Mesothelial cell of epicardium (in vitro differentiated cells): ENCODE data around the gene CRACR2A. TPM values are rescaled to one million over a fixed set of nuclear protein-coding genes. Genes with fewer than 3 reads are reported as not detected.

ENCODE experiments used
- DNase-seq, 2 experiments: peaks; one replicate each; pipeline ENCODE4 v3.0.0; 2021; ENCODE audit warnings: low spot score in 2 of 2; ENCODE audit not compliant: unreplicated experiment in 2 of 2
- H3K27ac Mint-ChIP-seq: 2 replicates; pipeline ENCODE4 v1.8.0; 2021; ENCODE audit warnings: mixed read lengths
- H3K27me3 Mint-ChIP-seq: 2 replicates; pipeline ENCODE4 v1.8.0; 2021; ENCODE audit warnings: low read depth, mixed read lengths
- H3K36me3 Mint-ChIP-seq: 2 replicates; pipeline ENCODE4 v1.8.0; 2021; ENCODE audit warnings: mixed read lengths
- H3K4me1 Mint-ChIP-seq: 2 replicates; pipeline ENCODE4 v1.8.0; 2021; ENCODE audit warnings: mixed read lengths
- H3K4me3 Mint-ChIP-seq: 2 replicates; pipeline ENCODE4 v1.8.0; 2021; ENCODE audit warnings: mild to moderate bottlenecking, moderate library complexity, mixed read lengths
- H3K9me3 Mint-ChIP-seq: 2 replicates; pipeline ENCODE4 v1.8.0; 2021; ENCODE audit warnings: mixed read lengths
- total RNA-seq: library from RNA; stranded (reverse); gene quantifications from 3 replicates; pipeline ENCODE4 v1.2.1, GENCODE V29; 2021
- TF ChIP-seq, protein P1 (sequence below): fragments of 200-600 bp; sonication (generic); IDR thresholded peaks from one replicate; pipeline ENCODE4 v1.5.0; 2021; ENCODE audit warnings: antibody characterized with exemption; ENCODE audit not compliant: unreplicated experiment

The CRACR2A gene
- total RNA-seq, 1 donor from 2014 or later: 1.0 TPM

DNA sequence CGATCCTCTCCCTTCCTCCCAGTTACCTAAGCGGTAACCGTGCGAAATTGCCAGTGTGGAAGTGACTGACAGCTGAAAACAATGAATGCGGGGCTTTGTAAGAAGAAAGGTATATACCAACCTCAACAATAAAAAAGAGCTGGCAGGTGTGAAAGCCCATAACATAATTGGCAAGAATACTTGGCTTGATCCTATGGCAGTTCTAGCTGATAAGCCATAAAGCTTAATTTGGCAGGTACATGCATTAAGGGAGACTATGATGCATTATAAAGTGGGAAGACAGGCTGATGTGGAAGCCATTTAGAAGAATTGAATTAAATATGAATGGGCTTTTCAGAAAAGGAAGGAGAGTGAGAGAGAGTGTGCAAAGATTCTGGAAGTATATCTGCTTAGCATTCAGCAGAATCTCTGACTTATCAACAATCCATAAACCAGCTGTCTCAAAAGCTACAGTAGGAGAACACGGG is 71.3 kb downstream of the CRACR2A start:
- TF ChIP-seq, protein P1, sequence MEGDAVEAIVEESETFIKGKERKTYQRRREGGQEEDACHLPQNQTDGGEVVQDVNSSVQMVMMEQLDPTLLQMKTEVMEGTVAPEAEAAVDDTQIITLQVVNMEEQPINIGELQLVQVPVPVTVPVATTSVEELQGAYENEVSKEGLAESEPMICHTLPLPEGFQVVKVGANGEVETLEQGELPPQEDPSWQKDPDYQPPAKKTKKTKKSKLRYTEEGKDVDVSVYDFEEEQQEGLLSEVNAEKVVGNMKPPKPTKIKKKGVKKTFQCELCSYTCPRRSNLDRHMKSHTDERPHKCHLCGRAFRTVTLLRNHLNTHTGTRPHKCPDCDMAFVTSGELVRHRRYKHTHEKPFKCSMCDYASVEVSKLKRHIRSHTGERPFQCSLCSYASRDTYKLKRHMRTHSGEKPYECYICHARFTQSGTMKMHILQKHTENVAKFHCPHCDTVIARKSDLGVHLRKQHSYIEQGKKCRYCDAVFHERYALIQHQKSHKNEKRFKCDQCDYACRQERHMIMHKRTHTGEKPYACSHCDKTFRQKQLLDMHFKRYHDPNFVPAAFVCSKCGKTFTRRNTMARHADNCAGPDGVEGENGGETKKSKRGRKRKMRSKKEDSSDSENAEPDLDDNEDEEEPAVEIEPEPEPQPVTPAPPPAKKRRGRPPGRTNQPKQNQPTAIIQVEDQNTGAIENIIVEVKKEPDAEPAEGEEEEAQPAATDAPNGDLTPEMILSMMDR: no peak
- Mint-ChIP-seq H3K27ac (no peak overlapping the region), H3K4me3 (no peak overlapping the region), H3K36me3 (no peaks in the 10 kb centered on the region), H3K9me3 (no peaks in the 10 kb centered on the region), H3K27me3 (peaks cover 2% of the 10 kb centered on the region), H3K4me1 (peaks cover 4% of the 10 kb centered on the region)
- no peak for DNase-seq

DNA sequence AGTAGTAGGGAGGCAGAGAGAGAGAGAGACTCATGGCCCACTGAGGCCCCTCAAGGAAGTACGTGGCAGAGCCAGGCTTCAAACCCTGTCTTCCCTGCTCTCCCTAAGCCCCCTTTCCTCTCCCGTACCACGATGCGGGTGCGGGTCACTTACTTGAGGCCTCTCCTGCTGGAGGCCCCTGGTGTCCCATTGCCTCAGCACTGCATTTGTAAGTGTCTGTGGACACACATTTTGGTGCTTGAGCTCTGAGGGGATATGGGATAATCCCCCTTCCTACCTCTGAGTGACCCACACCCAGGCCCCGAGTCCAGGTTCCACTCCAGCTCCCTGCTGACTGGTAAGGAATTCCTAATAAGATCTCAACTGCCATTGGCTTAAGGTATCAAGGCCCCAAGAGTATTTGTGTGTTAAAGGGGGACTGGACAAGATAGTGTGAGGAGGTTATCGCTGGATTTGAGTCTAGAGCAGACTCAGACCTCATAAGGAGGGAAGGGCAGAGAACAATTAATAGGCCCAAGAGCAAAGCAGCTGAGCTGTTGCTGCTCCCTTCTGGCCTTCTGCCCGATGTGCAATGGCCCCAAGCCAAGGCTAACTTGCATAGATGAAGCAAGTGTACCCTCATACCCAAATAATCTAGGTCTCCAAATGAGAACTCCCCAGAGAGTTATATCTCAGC is 71.9 kb downstream of the CRACR2A start:
- no peak overlapping the region for H3K27ac Mint-ChIP-seq
- H3K4me1 Mint-ChIP-seq: peaks cover 4% of the 10 kb centered on the region
- H3K36me3 Mint-ChIP-seq: no peaks in the 10 kb centered on the region
- DNase-seq: no peak
- no peaks in the 10 kb centered on the region for H3K9me3 Mint-ChIP-seq
- TF ChIP-seq, protein P1: no peak
- H3K4me3 Mint-ChIP-seq: no peak overlapping the region
- no peaks in the 10 kb centered on the region for H3K27me3 Mint-ChIP-seq

DNA sequence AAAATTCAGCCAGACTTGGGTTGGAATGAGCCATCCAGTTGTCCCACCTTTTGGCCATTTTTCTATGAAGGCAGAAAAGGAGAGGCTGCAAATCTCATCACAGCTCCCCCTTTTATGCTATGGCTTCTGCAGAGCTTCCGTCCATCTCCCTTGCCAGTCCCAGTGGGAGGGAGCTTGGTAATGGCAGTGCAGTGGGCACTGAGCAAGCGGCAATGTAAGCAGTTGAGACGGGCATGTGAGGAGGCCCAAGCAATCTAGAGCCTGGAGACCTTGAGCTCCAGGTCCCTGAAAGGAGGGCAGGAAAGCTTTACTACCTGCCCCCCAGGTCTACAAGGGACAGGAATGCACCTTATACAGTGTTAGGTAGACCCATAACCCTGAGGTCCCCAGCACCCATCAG is 73.1 kb downstream of the CRACR2A start:
- H3K4me3 Mint-ChIP-seq: no peak overlapping the region
- no peak overlapping the region for H3K27ac Mint-ChIP-seq
- TF ChIP-seq, protein P1: no peak
- peaks cover 4% of the 10 kb centered on the region for H3K4me1 Mint-ChIP-seq
- DNase-seq: no peak
- H3K27me3 Mint-ChIP-seq: no peaks in the 10 kb centered on the region
- no peaks in the 10 kb centered on the region for H3K36me3 Mint-ChIP-seq
- no peaks in the 10 kb centered on the region for H3K9me3 Mint-ChIP-seq

DNA sequence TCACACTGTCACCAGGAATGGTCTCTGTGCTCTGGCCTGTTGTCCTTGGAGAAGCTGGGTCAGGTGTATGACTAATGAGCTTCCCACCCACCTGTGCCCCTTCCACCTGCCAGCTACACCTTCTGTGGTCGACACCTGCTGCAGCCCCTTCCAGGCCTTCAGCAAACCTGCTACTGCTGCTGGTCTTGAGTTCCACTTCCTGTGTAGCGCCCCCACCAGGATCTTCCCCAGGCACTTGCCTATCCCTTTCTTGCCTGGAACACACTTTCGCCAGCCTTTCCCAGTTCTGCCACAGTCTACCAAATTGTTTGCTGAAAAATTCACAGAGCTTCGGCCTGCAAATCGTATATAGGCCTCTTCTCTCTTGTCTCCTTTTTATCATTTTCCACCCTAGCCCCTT is 75.3 kb downstream of the CRACR2A start:
- TF ChIP-seq, protein P1: no peak
- H3K27me3 Mint-ChIP-seq: no peaks in the 10 kb centered on the region
- no peak overlapping the region for H3K27ac Mint-ChIP-seq
- H3K36me3 Mint-ChIP-seq: no peaks in the 10 kb centered on the region
- H3K9me3 Mint-ChIP-seq: no peaks in the 10 kb centered on the region
- no peaks in the 10 kb centered on the region for H3K4me1 Mint-ChIP-seq
- H3K4me3 Mint-ChIP-seq: no peak overlapping the region
- no peak for DNase-seq

DNA sequence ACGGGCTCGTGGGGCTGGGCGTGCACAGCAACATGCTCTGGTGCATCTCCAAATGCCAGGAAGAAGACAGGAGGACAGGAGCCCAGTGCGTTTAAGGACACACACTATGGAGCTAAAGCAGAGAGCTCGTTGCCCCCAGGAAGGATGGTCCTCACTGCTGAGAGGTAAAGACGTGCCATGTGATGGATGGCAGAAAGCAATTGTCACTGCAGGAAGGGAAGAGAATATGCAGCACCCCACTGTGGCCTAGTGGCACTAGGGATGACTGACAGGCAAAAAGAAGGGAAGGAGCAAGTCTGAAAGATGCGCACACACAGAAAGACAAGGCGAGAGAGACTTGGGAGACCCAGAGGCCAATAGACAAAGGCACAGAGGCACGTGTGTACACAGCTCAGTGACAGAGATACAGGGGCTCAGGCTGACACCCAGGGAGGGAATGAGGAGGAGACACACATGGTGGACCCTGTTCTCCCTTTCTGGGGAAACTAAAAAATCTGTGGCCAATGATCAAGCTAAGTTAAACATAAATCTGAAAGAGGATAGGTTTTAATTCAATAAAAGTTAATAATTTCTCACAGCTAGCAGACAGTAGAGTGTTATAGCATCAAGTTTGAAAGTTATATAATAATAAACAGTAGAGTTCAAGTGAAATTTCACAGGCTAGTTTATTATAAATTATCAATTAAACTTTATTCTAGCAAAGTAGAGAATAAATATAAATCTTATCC is 78.8 kb downstream of the CRACR2A start:
- Mint-ChIP-seq H3K4me3 (no peak overlapping the region), H3K27ac (no peak overlapping the region), H3K27me3 (no peaks in the 10 kb centered on the region), H3K36me3 (no peaks in the 10 kb centered on the region), H3K4me1 (no peaks in the 10 kb centered on the region), H3K9me3 (no peaks in the 10 kb centered on the region)
- TF ChIP-seq, protein P1: no peak
- peak in 1 of 2 experiments; percentile 20 for DNase-seq
